ENCODE data around the gene IGLL5. TPM values are rescaled to one million over a fixed set of nuclear protein-coding genes. Genes with fewer than 3 reads are reported as not detected.

Gene IGLL5
- total and polyA plus RNA-seq, 9 of the 15 experiments (the other 6 are each of a cell fraction or from before 2014, with no cell fraction given), result not detected

GRCh38 chr22:22893077-22893805 is 5.6 kb downstream of the IGLL5 start (continued):
- no peak for TF ChIP-seq JUNB (CRISPR knock-in tag; conservative IDR thresholded peaks at IDR 0.05)
- no peak for TF ChIP-seq RHOXF2B (CRISPR knock-in tag; conservative IDR thresholded peaks at IDR 0.05)
- TF ChIP-seq SRSF3 (IDR thresholded peaks at IDR 0.05; ENCODE audit: insufficient read depth, low read length), result no peak
- TF ChIP-seq, protein P1, sequence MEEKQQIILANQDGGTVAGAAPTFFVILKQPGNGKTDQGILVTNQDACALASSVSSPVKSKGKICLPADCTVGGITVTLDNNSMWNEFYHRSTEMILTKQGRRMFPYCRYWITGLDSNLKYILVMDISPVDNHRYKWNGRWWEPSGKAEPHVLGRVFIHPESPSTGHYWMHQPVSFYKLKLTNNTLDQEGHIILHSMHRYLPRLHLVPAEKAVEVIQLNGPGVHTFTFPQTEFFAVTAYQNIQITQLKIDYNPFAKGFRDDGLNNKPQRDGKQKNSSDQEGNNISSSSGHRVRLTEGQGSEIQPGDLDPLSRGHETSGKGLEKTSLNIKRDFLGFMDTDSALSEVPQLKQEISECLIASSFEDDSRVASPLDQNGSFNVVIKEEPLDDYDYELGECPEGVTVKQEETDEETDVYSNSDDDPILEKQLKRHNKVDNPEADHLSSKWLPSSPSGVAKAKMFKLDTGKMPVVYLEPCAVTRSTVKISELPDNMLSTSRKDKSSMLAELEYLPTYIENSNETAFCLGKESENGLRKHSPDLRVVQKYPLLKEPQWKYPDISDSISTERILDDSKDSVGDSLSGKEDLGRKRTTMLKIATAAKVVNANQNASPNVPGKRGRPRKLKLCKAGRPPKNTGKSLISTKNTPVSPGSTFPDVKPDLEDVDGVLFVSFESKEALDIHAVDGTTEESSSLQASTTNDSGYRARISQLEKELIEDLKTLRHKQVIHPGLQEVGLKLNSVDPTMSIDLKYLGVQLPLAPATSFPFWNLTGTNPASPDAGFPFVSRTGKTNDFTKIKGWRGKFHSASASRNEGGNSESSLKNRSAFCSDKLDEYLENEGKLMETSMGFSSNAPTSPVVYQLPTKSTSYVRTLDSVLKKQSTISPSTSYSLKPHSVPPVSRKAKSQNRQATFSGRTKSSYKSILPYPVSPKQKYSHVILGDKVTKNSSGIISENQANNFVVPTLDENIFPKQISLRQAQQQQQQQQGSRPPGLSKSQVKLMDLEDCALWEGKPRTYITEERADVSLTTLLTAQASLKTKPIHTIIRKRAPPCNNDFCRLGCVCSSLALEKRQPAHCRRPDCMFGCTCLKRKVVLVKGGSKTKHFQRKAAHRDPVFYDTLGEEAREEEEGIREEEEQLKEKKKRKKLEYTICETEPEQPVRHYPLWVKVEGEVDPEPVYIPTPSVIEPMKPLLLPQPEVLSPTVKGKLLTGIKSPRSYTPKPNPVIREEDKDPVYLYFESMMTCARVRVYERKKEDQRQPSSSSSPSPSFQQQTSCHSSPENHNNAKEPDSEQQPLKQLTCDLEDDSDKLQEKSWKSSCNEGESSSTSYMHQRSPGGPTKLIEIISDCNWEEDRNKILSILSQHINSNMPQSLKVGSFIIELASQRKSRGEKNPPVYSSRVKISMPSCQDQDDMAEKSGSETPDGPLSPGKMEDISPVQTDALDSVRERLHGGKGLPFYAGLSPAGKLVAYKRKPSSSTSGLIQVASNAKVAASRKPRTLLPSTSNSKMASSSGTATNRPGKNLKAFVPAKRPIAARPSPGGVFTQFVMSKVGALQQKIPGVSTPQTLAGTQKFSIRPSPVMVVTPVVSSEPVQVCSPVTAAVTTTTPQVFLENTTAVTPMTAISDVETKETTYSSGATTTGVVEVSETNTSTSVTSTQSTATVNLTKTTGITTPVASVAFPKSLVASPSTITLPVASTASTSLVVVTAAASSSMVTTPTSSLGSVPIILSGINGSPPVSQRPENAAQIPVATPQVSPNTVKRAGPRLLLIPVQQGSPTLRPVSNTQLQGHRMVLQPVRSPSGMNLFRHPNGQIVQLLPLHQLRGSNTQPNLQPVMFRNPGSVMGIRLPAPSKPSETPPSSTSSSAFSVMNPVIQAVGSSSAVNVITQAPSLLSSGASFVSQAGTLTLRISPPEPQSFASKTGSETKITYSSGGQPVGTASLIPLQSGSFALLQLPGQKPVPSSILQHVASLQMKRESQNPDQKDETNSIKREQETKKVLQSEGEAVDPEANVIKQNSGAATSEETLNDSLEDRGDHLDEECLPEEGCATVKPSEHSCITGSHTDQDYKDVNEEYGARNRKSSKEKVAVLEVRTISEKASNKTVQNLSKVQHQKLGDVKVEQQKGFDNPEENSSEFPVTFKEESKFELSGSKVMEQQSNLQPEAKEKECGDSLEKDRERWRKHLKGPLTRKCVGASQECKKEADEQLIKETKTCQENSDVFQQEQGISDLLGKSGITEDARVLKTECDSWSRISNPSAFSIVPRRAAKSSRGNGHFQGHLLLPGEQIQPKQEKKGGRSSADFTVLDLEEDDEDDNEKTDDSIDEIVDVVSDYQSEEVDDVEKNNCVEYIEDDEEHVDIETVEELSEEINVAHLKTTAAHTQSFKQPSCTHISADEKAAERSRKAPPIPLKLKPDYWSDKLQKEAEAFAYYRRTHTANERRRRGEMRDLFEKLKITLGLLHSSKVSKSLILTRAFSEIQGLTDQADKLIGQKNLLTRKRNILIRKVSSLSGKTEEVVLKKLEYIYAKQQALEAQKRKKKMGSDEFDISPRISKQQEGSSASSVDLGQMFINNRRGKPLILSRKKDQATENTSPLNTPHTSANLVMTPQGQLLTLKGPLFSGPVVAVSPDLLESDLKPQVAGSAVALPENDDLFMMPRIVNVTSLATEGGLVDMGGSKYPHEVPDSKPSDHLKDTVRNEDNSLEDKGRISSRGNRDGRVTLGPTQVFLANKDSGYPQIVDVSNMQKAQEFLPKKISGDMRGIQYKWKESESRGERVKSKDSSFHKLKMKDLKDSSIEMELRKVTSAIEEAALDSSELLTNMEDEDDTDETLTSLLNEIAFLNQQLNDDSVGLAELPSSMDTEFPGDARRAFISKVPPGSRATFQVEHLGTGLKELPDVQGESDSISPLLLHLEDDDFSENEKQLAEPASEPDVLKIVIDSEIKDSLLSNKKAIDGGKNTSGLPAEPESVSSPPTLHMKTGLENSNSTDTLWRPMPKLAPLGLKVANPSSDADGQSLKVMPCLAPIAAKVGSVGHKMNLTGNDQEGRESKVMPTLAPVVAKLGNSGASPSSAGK (IDR thresholded peaks at IDR 0.05), result no peak
- TF ChIP-seq FOXP1 (CRISPR knock-in tag; IDR thresholded peaks at IDR 0.05), result peak; percentile 48; the same call in 1 of the 2 replicates
- no peak for TF ChIP-seq MCM5 (IDR thresholded peaks at IDR 0.05; ENCODE audit: low read depth)
- TF ChIP-seq, protein P2, sequence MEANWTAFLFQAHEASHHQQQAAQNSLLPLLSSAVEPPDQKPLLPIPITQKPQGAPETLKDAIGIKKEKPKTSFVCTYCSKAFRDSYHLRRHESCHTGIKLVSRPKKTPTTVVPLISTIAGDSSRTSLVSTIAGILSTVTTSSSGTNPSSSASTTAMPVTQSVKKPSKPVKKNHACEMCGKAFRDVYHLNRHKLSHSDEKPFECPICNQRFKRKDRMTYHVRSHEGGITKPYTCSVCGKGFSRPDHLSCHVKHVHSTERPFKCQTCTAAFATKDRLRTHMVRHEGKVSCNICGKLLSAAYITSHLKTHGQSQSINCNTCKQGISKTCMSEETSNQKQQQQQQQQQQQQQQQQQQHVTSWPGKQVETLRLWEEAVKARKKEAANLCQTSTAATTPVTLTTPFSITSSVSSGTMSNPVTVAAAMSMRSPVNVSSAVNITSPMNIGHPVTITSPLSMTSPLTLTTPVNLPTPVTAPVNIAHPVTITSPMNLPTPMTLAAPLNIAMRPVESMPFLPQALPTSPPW (CRISPR knock-in tag; IDR thresholded peaks at IDR 0.05), result no peak
- no peak for TF ChIP-seq ZNF785 (CRISPR knock-in tag; IDR thresholded peaks at IDR 0.05)
- TF ChIP-seq EHMT2 (IDR thresholded peaks at IDR 0.05), result no peak
- TF ChIP-seq ZNF174 (CRISPR knock-in tag; IDR thresholded peaks at IDR 0.05), result no peak
- no peak for TF ChIP-seq ZNF212 (CRISPR knock-in tag; IDR thresholded peaks at IDR 0.05)
- no peak for TF ChIP-seq ZSCAN29 (IDR thresholded peaks at IDR 0.05)
- no peak for TF ChIP-seq GATAD2A (IDR thresholded peaks at IDR 0.05)
- TF ChIP-seq, protein P3, sequence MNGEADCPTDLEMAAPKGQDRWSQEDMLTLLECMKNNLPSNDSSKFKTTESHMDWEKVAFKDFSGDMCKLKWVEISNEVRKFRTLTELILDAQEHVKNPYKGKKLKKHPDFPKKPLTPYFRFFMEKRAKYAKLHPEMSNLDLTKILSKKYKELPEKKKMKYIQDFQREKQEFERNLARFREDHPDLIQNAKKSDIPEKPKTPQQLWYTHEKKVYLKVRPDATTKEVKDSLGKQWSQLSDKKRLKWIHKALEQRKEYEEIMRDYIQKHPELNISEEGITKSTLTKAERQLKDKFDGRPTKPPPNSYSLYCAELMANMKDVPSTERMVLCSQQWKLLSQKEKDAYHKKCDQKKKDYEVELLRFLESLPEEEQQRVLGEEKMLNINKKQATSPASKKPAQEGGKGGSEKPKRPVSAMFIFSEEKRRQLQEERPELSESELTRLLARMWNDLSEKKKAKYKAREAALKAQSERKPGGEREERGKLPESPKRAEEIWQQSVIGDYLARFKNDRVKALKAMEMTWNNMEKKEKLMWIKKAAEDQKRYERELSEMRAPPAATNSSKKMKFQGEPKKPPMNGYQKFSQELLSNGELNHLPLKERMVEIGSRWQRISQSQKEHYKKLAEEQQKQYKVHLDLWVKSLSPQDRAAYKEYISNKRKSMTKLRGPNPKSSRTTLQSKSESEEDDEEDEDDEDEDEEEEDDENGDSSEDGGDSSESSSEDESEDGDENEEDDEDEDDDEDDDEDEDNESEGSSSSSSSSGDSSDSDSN (IDR thresholded peaks at IDR 0.05; ENCODE audit: borderline replicate concordance in 1 of 2, low read depth in 2 of 2, low read length in 2 of 2), result no peak

Data from K562 (cell line).